Inflammatory macrophage (primary cell): ENCODE data around the gene TNFAIP8.
"Not testable (repeated sequence)": the region's sequence is repeated elsewhere in the genome, so short reads cannot be mapped to it uniquely, and the experiment has no call there.

ENCODE experiments used
- DNase-seq, 2 donors: peaks; one replicate each; pipeline ENCODE4 v3.0.0-alpha.2; 2020 to 2022

The TNFAIP8 gene

DNA sequence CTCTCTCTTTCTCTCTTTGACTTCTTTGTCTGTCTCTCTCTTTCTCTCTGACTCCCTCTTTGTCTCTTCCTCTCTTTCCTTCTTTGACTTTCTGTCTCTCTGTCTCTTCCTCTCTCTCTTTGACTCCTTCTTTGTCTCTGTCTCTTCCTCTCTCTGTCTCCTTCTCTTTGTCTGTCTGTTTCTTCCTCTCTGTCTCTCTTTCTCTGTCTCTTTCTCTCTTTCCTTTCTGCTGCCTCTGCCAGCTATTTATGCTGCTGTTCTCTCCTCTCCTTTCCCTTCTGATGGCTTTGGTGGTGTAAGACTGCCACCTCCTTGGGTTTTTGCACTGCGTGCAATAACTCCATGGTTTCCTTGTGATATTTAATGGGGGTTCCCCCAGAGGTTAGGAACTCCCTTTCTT is 72.3 kb downstream of the TNFAIP8 start:
- DNase-seq, result not testable (repeated sequence)

DNA sequence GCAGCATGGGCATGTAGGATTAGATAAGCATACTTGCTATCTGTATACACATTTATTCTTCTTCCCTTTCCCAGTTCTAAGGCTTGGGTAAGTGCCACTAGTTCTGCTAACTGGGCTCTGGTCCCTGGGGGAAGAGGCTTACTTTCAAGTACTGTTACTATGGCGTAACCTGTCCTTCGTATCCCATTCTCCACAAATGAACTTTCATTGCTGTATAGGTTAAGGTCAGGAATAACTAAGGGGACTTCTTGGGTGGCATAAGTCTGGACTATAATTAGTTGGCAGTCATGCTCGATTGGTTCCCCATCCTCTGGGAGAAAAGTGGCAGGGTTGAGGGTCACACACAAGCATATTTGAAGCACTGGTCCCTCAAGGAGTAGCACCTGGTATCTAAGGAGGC is 72.8 kb downstream of the TNFAIP8 start:
- not testable (repeated sequence) for DNase-seq

DNA sequence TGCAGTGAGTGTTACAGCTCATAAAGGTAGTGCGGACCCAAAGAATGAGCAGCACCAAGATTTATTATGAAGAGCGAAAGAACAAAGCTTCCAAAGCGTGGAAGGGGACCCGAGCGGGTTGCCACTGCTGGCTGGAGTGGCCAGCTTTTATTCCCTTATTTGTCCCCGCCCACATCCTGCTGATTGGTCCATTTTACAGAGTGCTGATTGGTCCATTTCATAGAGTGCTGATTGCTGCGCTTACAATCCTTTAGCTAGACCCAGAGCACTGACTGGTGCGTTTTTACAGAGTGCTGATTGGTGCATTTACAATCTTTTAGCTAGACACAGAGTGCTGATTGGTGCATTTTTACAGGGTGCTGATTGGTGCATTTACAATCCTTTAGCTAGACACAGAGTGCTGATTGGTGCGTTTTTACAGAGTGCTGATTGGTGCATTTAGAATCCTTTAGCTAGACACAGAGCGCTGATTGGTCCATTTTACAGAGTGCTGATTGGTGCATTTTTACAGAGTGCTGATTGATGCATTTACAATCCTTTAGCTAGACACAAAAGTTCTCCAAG is 76.9 kb downstream of the TNFAIP8 start:
- DNase-seq, result not testable (repeated sequence)

DNA sequence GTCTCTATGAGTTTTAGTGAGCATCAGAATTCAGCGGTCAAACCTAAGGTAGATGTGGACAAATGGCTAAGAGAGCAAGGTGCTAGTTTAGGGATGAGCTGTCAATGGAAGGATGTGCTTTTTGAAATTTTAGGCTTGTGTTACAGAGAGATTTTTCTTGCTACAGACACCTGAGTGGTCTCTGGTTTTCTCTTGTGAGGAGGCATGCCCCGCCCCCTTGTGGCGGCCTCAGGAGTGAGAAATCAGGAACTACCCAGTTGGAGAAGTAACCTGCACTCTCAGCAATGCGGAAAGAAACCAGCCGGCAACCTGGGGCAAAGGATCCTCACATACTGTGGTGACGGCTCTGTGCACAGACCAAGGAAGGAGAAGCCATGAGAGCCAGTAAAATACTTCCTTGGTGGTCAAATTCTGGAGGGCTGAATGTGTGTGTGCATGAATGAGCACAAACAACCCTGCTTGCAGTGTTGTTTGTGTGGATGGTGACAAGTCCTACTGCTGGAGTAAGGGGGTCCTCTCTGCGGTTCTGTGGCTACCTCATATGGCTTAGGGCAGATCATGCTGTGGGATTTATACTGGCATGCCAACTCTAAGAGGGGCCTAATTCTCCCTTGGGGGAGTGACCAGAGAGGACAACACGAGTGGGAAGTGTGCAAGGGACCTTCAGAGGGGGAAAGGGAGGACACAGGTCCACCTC is 79.8 kb downstream of the TNFAIP8 start:
- DNase-seq, result peak; percentile 67 to 81

DNA sequence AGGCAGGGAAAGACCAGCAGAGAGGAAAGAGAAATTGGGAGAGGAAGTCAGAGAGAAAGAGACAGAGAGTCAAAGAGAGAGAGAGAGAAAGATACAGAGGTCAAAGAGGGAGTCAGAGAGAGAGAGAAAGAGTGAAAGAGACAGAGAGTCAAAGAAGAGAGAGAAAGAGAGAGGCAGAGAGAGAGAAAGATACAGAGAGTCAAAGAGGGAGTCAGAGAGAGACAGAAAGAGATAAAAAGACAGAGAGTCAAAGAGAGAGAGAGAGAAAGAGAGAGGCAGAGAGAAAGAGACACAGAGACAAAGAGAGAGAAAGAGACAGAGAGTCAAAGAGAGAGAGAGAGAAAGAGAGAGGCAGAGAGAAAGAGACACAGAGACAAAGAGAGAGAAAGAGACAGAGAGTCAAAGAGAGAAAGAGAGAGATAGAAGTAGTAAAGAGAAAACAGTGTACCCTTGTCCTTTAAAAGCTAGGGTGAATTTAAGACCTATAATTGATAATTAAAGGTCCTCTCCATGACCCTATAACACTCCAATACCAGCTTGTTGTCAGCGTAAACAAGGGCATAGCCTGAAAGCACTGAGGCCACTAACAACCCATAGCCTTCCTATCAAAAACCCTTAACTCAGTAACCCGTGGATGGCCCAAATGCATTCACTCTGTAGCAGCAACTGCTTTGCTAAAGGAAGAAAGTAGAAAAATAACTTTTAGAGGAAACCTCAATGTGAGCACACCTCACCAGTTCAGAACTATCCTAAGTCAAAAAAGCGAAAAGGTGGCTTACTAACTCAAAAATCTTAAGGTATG is 82.2 kb downstream of the TNFAIP8 start:
- DNase-seq, result not testable (repeated sequence)

DNA sequence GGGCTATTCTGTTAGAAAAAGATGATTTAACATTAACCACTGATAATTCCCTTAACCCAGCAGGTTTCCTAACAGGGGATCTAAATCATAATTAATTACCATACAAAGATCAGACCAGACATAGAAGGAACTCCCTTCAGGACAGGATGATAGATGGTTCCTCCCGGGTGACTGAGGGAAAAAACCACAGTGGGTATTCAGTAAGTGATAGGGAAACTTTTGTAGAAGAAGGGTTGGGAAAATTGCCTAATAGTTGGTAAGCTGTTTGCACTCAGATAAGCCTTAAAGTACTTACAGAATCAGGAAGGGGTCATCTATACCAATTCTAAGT is 82.7 kb downstream of the TNFAIP8 start:
- DNase-seq, result peak; percentile 22 to 35

DNA sequence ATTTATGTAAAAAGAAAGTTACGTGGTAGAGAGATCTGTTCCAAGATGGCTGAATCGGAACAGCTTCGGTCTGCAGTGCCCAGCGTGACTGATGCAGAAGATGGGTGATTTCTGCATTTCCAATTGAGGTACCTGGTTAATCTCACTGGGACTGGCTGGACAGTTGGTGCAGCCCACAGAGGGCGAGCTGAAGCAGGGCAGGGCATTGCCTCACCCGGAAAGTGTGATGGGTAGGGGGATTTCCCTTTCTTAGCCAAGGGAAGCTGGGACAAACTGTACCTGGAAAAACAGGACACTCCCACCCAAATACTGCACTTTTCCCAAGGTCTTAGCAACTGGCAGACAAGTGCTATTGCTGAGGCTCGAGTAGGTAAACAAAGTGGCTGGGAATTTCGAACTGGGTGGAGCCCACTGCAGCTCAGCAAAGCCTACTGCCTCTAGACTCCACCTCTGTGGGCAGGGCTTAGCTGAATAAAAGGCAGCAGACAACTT is 83.4 kb downstream of the TNFAIP8 start:
- DNase-seq, result peak in 1 of 2 donors; percentile 43

DNA sequence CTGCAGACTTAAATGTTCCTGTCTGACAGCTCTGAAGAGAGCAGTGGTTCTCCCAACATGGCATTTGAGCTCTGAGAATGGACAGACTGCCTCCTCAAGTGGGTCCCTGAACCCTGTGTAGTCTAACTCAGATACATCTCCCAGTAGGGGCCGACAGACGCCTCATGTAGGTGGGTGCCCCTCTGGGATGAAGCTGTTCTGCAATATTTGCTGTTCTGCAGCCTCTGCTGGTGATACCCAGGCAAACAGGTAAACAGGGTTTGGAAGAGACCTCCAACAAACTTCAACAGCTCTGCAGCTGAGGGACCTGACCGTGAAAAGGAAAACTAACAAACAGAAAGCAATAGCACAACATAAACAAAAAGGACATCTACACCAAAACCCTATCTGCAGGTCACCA is 83.8 kb downstream of the TNFAIP8 start:
- DNase-seq, result not testable (repeated sequence)

DNA sequence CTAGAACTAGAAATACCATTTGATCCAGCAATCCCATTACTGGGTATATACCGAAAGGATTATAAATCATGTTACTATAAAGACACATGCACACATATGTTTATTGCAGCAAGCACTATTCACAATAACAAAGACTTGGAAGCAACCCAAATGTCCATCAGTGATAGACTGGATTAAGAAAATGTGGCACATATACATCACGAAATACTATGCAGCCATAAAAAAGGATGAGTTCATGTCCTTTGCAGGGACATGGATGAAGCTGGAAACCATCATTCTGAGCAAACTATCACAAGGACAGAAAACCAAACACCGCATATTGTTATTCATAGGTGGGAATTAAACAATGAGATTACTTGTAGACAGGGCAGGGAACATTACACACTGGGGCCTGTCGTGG is 88.8 kb downstream of the TNFAIP8 start:
- DNase-seq, result not testable (repeated sequence)

DNA sequence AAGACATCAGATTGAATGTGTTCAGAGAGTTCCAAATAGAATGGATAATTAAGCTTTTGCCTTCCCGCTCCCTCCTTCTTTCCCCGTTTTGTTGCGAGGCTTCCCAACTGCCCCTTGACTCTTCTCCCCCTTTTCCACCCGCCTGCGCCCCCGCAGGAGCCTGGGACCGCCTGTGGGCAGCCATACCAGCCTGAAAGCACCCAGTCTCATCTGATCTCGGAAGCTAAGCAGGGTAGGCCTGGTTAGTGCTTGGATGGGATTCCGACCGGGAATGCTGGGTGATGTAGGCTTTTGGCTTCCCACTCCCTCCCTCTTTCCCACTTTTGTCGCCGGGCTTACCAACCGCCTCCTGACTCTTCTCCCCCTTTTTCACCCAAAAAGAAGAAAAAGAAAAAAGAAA is 89.7 kb downstream of the TNFAIP8 start:
- no peak for DNase-seq
